HepG2 (cell line): ENCODE data around the gene RNF114. TPM values are rescaled to one million over a fixed set of nuclear protein-coding genes. Genes with fewer than 3 reads are reported as not detected.

Experiments used
- CENPT ChIP-seq: sonication (generic); formaldehyde crosslinking; IDR thresholded peaks from 2 replicates; pipeline ENCODE4 v1.8.0; 2022; ENCODE audit warnings: low read depth, mild to moderate bottlenecking, moderate library complexity, missing genetic modification reagents
- CSRNP2 ChIP-seq: sonication (generic); formaldehyde crosslinking; conservative IDR thresholded peaks from 2 replicates; pipeline ENCODE4 v1.8.0; 2022; ENCODE audit warnings: low read depth, missing genetic modification reagents
- HDAC2 ChIP-seq: sonication (generic); formaldehyde crosslinking; IDR thresholded peaks from 2 replicates; pipeline ENCODE4 v1.4.0; 2020; ENCODE audit warnings: missing genetic modification reagents
- HMGA1 ChIP-seq: sonication (generic); formaldehyde crosslinking; conservative IDR thresholded peaks from 2 replicates; pipeline ENCODE4 v1.4.0; 2020; ENCODE audit warnings: missing genetic modification reagents
- HMGXB3 ChIP-seq: sonication (generic); formaldehyde crosslinking; IDR thresholded peaks from 2 replicates; pipeline ENCODE4 v1.4.0; 2020; ENCODE audit warnings: missing genetic modification reagents, borderline replicate concordance
- HNRNPUL1 ChIP-seq: fragments of 200-400 bp; formaldehyde crosslinking; IDR thresholded peaks from 2 replicates; pipeline ENCODE4 v1.6.1; 2017; ENCODE audit warnings: low read depth, mild to moderate bottlenecking, low read length, moderate library complexity
- MBNL3 ChIP-seq: fragments of 250-450 bp; sonication (Bioruptor Pico); conservative IDR thresholded peaks from 2 replicates; pipeline ENCODE4 v1.8.0; 2022; ENCODE audit warnings: mild to moderate bottlenecking, inconsistent platforms
- NAIF1 ChIP-seq: sonication (generic); formaldehyde crosslinking; IDR thresholded peaks from 2 replicates; pipeline ENCODE4 v1.5.0; 2020; ENCODE audit warnings: mild to moderate bottlenecking, missing genetic modification reagents, borderline replicate concordance
- NCOA5 ChIP-seq: sonication (generic); formaldehyde crosslinking; IDR thresholded peaks from 2 replicates; pipeline ENCODE4 v1.4.0; 2020; ENCODE audit warnings: missing genetic modification reagents
- RARG ChIP-seq: sonication (generic); formaldehyde crosslinking; IDR thresholded peaks from 2 replicates; pipeline ENCODE4 v1.4.0; 2020; ENCODE audit warnings: low read depth, mild to moderate bottlenecking, missing genetic modification reagents
- REPIN1 ChIP-seq: sonication (generic); formaldehyde crosslinking; IDR thresholded peaks from 2 replicates; pipeline ENCODE4 v1.8.0; 2022; ENCODE audit warnings: missing genetic modification reagents, low read depth, mild to moderate bottlenecking, borderline replicate concordance
- ZBTB2 ChIP-seq: sonication (generic); formaldehyde crosslinking; IDR thresholded peaks from 2 replicates; pipeline ENCODE4 v1.8.0; 2022; ENCODE audit warnings: low read depth, missing genetic modification reagents
- ZMAT3 ChIP-seq: sonication (generic); formaldehyde crosslinking; conservative IDR thresholded peaks from 2 replicates; pipeline ENCODE4 v1.7.0; 2021; ENCODE audit warnings: missing genetic modification reagents
- ZNF3 ChIP-seq: IDR thresholded peaks from 2 replicates; pipeline ENCODE4 v1.7.0; 2017; ENCODE audit warnings: inconsistent platforms
- ZNF335 ChIP-seq: sonication (generic); formaldehyde crosslinking; IDR thresholded peaks from 2 replicates; pipeline ENCODE4 v1.4.0; 2020; ENCODE audit warnings: missing genetic modification reagents
- ZNF446 ChIP-seq: sonication (generic); formaldehyde crosslinking; IDR thresholded peaks from 2 replicates; pipeline ENCODE4 v1.5.0; 2020; ENCODE audit warnings: mild to moderate bottlenecking, missing genetic modification reagents
- ZNF563 ChIP-seq: sonication (generic); formaldehyde crosslinking; IDR thresholded peaks from 2 replicates; pipeline ENCODE4 v1.8.0; 2022; ENCODE audit warnings: mild to moderate bottlenecking, moderate library complexity, missing genetic modification reagents
- ZNF569 ChIP-seq: sonication (generic); formaldehyde crosslinking; IDR thresholded peaks from 2 replicates; pipeline ENCODE4 v1.5.0; 2020; ENCODE audit warnings: mild to moderate bottlenecking, missing genetic modification reagents, moderate library complexity, borderline replicate concordance
- ZNF644 ChIP-seq: IDR thresholded peaks from 2 replicates; pipeline ENCODE4 v1.6.1; 2016; ENCODE audit warnings: low read depth
- ZNF784 ChIP-seq: sonication (generic); formaldehyde crosslinking; IDR thresholded peaks from 2 replicates; pipeline ENCODE4 v1.5.1; 2020; ENCODE audit warnings: missing genetic modification reagents, mild to moderate bottlenecking, borderline replicate concordance
- polyA plus RNA-seq, 8 experiments: library from polyadenylated mRNA; depleted of rRNA in 3 of 8; stranded (reverse) in 7 of 8; unstranded in 1 of 8; fragments of >200 nt; fragmentation: Illumina TruSeq in 4 of 8; extraction: Trizol in 4 of 8; gene quantifications; 2 replicates each; pipeline versions ENCODE4 v1.2.1 to v1.2.3, GENCODE V29; 2011 to 2016; ENCODE audit warnings: low read depth in 4 of 8, missing spikeins in 1 of 8, mixed read lengths in 1 of 8; ENCODE audit not compliant: insufficient read depth in 1 of 8
- total RNA-seq, 5 experiments: library from RNA; depleted of rRNA; stranded (reverse); fragments of >200 nt; fragmentation: Illumina TruSeq; extraction: Trizol; gene quantifications; 2 replicates each; pipeline ENCODE4 v1.2.3, GENCODE V29; 2016; ENCODE audit warnings: low read depth in 1 of 5

Gene RNF114
- total and polyA plus RNA-seq, 2 of the 13 experiments (the other 11 are each of a cell fraction or from before 2014, with no cell fraction given): 119 to 126 TPM

GRCh38 chr20:49979030-49979832 is 43.0 kb downstream of the RNF114 start (continued):
- peak; percentile 86; the same call in 1 of the 2 replicates for TF ChIP-seq ZMAT3 (CRISPR knock-in tag)
- peak; percentile 30; the same call in 1 of the 2 replicates for TF ChIP-seq HMGXB3 (CRISPR knock-in tag)
- TF ChIP-seq NCOA5 (CRISPR knock-in tag): 0 out of 2 replicates have a peak, but pooled peaks have one; percentile 61
- peak; percentile 86 for TF ChIP-seq HDAC2
- TF ChIP-seq ZNF3 (CRISPR knock-in tag): no peak
- peak; percentile 65; the same call in 1 of the 2 replicates for TF ChIP-seq ZNF784 (CRISPR knock-in tag)
- TF ChIP-seq CSRNP2 (CRISPR knock-in tag): no peak
- TF ChIP-seq ZNF563 (CRISPR knock-in tag): peak; percentile 76; the same call in 1 of the 2 replicates
- TF ChIP-seq RARG (CRISPR knock-in tag): no peak
- TF ChIP-seq ZNF335 (CRISPR knock-in tag): 0 out of 2 replicates have a peak, but pooled peaks have one; percentile 27
- no peak for TF ChIP-seq ZNF569 (CRISPR knock-in tag)
- TF ChIP-seq ZNF446 (CRISPR knock-in tag): no peak
- TF ChIP-seq ZNF644: no peak; the same call in 1 of the 2 replicates
- TF ChIP-seq REPIN1 (CRISPR knock-in tag): peak; percentile 70
- TF ChIP-seq HNRNPUL1: no peak
- TF ChIP-seq ZBTB2 (CRISPR knock-in tag): 0 out of 2 replicates have a peak, but pooled peaks have one; percentile 60
- TF ChIP-seq CENPT (CRISPR knock-in tag): no peak
- no peak for TF ChIP-seq HMGA1 (CRISPR knock-in tag)
- no peak for TF ChIP-seq MBNL3
- TF ChIP-seq NAIF1 (CRISPR knock-in tag): no peak
